Endometrial microvascular endothelial cells (primary cell): ENCODE data around the gene ATP2A2. TPM values are rescaled to one million over a fixed set of nuclear protein-coding genes. Genes with fewer than 3 reads are reported as not detected.
"Not testable (repeated sequence)": the region's sequence is repeated elsewhere in the genome, so short reads cannot be mapped to it uniquely, and the experiment has no call there.

Experiments
- in situ Hi-C: cut with HindIII; loops from 2 replicates; pipeline ENCODE4 v1.10.0; 2017; ENCODE audit warnings: low sequenced_read_pairs, low pct_unique_long_range_greater_than_20kb; ENCODE audit errors: inconsistent ontology term
- total RNA-seq: library from RNA; depleted of rRNA; stranded (reverse); fragments of >200 nt; gene quantifications from one replicate; pipeline ENCODE4 v1.2.3, GENCODE V29; 2015; ENCODE audit errors: inconsistent ontology term

ATP2A2 gene
- total RNA-seq, 1 donor from 2014 or later = 144 TPM

DNA sequence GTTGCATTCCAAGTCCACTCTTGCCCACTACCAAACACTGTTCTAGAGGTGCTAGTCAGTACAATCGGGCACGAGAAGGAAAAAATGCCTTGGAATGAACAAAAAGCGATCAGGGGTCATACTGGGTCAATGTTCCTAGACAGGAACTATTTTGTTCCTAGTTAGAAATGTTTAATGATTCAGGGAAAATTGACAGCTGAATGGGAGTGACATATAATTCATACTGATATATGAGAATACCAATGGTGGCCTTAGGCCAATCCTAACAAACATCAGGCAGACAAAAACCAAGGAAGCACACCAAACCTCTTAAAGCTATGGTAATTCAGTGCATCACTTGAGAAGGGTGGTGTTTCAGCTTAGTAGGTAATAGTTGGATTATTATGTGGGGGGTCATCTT is 71.4 kb downstream of the ATP2A2 start:
- in situ Hi-C loops = no loop called here

DNA sequence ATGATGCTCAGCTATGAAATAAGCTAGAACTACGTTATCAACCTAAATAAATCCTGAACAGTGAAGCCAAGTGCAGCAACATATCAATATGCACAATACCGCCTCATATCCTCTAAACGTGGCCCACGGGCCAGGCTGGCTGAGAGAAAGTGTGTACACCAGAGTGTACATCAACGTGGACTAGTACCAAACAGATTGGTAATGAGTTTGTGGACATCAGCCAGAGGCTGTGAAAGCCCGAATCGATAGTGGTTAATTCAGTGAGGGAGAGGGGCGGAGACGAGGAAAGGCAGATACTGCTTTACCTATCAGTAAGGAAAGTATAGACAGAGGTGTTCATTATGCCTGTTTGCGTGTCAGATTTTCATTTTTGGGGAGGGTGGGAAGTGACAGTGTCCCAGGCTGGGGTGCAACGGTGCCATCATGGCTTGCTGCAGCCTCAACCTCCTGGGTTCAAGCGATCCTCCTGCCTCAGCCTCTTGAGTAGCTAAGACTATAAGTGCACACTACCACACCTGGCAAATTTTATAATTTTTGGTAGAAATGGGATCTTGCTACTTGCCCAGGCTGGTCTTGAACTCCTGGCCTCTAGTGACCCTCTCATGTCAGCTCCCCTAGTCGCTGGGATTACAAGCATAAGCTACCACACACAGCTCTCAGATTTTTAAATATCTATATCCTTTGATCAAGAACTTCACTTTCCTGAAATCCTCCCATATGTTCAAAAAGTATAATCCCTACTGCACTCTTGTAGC is 72.3 kb downstream of the ATP2A2 start:
- in situ Hi-C loops = no loop called here

DNA sequence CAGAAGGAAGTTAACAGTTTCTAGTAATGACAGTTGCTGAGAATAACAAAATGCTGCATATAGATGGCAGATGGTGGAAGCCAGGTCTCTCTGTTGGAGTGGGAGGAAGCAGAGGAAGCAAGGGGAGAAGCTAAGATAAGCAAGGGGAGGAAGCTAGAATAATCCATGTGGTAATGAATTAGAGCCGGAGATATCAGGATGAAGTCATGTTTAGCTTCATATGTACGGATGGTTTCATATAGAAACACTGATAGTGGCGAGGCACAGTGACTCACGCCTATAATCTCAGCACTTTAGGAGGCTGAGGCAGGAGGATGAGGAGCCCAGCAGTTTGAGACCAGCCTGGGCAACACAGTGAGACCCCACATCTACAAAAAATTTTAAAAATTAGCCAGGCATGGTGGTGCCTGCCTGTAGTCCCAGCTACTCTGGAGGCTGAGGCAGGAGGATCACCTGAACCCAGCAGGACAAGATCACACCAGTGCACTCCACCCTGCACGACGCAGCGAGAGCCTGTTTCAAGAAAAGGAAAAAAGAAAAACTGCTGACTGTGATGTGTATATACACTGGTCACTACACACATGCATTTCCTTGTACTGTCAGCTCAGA is 73.2 kb downstream of the ATP2A2 start:
- in situ Hi-C loops = no loop called here

DNA sequence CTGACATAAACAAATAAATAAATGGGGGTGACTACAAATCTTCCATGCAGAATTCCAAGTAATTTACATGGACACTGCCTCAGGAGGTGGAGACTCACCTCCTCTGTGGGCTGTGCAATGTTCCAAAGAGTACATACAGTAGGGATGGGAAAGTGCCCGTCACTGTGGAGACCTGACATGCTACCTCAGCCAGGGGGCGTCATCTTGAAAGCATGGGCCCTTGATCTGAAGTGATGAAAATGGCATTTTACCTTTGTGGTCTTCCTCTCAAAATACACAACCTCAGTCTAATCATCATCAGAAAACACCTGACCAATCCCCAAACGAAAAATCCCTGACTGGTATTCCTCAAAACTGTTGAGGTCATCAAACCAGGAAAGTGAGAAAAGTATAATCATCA is 74.0 kb downstream of the ATP2A2 start:
- in situ Hi-C loops = no loop called here

DNA sequence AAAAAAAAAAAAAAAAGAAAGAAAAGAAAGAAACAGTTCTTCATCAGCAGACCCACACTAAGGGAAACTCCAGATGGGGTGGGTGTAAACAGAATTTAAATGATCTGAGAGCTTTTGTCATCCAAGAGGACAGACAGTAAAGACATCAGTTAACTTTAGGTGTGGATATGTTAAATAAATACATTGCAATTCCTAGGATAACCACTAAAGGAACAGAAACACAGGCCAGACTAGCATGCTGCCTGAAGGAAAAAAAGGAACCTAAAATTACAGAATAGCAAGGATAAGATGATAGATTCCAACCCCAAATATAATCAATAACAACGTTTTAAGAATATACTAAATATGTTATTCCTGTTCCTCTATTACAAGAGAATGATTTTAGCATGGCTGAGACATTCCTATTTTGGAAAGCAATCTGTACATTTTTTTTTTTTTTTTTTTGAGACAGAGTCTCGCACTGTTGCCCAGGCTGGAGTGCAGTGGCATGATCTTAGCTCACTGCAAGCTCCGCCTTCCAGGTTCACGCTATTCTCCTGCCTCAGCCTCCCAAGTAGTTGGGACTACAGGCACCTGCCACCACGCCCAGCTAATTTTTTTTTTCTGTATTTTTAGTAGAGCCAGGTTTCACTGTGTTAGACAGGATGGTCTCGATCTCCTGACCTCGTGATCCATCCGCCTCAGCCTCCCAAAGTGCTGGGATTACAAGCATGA is 77.5 kb downstream of the ATP2A2 start:
- in situ Hi-C loops = not testable (repeated sequence)

DNA sequence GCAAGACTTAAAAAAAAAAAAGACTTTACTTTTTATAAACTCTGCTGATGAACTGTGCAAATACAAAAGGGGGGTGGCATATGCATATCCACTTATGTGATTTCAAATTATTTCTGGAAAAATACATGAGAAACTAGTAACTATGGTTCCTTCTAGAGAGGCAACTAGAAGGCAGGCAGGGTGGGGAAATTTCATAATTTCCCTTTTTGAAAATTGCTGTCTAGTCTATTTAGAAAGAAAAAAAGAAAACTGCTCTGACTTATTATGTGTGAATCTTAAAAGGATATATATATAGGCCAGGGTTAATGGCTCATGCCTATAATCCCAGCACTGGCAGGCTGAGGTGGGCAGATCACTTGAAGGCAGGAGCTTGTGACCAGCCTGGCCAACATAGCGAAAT is 80.2 kb downstream of the ATP2A2 start:
- in situ Hi-C loops = no loop called here

DNA sequence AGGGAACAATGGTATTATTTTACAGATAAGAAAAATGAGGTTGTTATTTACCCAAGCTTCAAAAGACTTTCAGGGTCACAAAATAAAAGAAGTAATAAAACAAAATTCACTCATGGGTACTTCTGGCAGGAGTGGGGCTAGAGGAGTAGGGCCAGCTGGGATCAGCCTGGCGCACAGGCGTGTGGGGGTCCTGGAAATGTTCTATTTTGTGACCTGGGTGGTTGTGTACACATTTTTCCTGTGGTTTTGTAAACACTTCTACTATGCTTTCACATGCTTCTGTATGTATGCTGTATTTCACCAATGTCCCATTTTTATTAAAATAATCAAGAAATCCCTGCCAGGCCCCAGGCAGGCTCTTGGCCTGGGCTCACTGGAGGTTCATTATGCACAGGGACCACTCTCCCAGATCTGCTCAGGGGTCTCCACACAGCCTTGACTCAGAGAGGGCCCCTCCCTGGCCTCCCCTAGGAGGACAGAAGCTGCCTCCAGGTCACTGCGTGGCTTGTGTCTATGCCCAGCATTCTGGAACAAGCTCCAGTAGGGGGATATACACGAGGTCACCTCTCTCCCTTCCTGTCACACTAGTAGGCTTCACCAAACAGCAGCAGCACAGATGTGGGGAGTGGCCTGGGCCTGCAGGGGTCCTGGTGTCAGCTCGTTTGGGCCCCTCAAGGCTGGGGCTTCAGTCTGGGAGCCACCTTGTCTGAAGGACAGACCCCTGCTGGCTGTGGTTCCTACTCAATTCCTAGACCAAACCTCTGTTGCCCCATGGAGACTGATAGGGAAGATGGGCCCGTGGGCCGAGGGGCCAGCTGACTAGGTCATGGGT is 84.7 kb downstream of the ATP2A2 start:
- in situ Hi-C loops = no loop called here

DNA sequence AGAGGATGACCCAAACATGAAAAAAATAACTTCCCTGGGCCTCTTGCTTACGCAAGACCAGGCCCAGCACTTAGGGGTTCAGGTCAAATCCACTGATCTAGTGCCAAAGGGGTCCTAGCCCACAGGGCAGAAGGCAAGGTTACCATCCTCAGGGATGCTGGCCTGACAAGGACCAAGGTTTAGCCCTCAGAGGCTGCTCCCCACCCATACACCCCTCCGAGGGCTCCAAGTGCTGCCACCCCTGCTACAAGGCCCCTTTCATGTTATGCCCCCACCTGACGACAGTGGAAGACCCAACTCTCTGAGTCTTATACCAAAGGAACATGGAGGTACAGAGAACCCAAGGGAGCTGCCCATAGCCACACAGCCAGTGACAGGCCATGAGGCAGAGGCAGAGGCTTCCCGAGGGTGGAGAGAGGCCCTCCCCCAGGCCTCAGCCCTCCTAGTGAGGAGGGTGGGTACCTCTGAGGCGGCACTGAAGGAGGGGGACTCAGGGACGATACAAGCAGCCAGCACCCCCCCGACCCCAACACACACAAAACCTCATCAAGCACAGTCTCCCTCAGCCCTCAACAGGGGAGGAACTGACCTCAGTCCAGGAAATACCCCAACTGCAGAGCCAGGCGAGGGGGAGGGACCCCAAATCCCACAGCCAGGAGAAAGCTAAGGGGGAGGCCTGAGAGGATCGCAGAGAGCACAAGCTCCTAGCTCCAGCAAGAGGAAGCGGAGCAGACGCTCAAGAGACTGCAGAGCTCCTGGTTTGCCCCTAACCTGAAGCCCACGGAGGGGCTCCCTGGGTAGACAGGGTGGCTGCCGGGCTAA is 85.5 kb downstream of the ATP2A2 start:
- in situ Hi-C loops = no loop called here

DNA sequence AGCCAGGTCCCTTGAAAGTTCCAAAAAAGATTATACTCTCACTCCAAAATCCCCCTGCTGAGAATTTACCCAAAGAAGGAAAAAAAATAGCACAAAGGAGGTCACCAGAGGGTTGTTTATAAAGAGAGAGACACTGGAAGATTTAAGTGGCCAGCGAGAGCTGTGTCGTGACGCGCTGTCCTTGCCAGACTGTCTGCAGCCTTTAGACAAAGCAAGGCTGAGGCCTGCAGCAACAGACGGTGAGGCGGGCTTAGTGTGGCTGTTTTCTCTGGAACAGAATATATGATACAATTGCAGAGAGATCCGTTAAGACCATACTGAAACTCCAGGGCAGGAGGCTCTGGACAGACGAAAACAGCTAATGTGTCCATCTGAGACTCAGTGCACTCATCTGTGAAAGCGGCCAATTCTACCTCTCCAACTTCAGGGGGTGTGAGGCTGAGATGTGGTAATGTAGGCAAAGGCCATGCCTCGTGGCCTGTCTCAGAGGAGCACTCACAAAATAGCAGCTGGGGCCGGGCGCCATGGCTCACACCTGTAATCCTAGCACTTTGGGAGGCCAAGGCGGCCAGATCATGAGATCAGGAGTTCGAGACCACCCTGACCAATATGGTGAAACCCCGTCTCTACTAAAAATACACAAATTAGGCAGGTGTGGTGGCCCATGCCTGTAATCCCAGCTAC is 86.3 kb downstream of the ATP2A2 start:
- in situ Hi-C loops = no loop called here

DNA sequence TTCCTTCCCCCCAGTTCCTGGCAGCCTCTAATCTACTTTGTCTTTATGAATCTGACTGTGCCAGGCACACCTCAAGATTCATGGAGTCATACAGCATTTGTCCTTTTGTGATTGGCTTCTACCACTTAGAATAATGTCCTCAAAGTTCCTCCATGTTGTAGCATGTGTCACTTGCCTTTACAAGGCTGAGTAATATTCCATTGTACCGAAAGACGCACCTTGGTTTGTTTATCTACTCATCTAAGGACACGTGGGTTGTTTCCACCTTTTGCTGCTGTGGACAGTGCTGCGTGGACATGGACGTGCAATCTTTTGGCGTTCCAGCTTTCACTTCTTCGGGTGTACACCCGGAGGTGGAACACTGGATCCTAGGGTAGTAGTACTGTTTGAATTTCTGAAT is 88.9 kb downstream of the ATP2A2 start:
- in situ Hi-C loops = no loop called here

DNA sequence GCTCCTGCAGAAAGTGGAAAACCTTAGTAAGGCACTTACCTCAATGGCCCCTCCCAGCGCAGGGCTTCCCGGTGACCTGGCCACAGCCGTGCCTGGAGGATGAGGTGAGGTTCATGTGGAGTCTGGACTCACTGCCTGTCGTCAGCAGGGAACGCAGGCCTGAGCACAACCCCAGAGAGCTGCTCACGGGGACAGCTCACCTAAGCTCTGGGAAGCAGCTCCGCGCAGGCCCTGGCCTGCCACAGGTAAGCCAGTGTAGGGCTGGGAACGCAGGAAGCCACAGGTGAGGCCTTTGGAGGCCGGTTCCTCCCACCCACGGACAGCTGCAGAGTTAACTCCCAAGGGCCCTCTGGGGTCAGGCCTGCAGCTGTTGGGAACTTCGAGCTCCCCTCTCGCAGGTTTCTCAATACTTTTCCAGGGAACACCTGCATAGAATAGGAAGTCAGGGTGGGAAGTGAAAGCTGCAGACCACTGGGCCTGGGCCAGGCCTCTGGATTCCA is 89.7 kb downstream of the ATP2A2 start:
- in situ Hi-C loops = no loop called here

DNA sequence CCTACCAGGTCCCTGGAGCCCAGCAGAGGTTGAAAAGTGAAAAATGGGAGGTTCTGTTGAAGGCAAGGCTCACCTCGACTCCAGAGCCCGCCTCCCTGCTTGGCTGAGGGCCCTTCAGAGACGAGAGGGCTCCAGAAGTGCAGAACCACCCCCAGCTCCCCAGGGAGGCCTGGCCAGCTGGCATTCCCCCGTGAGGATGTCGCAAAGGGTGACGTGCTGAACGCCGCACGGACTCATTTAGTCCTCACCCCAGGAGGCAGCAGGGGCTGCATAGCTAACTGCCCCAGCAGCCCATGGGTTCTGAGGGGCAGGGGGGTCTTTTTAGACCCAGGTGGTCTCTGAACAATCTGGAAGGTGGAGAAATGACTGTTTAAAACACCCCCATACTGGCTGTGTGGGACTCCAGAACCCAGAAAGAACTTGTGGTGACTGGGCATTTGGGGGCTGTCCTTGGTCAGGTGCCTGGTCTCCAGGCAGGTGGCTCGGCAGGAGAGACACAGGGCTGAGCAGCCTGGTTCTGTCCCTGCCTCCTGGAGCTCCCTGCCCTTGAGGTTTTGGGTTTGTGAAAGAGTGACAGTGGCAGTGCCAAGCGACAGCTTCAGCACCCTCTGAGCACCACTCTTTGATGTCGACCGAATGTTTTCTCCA is 90.5 kb downstream of the ATP2A2 start:
- in situ Hi-C loops = no loop called here

DNA sequence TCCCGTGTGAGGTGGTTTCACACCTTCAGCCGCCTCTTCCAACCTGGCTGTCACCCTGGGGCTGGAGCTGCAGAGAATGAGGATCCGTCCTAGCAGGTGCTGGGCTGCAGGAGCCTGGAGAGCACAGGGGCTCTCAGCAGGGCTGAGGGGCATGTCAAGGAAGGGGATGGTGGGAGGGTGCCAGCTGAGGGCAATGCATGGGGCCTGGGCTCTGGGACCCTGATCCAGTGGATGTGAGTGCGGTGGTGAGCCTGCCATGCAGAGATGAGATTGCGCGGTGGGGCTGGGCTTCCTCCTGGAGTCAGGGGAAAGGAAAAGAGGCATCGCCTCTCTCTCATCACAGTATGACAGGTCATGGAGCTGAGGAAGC is 91.0 kb downstream of the ATP2A2 start:
- in situ Hi-C loops = no loop called here

DNA sequence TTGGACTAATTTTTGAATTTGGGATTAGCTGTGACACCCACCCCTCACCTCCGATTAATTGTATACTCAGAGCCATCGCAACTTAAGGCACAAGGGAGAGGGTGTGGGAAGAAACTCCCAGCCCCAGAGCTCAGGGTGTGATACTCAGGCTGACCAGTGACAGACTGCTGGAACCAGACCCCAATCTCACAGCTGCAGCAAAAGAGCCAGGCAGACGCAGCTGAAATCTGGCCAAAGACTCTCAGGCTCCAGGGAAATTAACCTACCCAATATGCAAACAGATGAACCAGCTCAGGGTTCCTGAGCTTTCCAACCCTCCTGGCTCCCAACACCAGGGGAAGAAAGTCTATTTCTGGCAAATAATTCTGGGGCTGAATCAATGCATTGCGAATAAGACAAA is 92.0 kb downstream of the ATP2A2 start:
- in situ Hi-C loops = no loop called here

DNA sequence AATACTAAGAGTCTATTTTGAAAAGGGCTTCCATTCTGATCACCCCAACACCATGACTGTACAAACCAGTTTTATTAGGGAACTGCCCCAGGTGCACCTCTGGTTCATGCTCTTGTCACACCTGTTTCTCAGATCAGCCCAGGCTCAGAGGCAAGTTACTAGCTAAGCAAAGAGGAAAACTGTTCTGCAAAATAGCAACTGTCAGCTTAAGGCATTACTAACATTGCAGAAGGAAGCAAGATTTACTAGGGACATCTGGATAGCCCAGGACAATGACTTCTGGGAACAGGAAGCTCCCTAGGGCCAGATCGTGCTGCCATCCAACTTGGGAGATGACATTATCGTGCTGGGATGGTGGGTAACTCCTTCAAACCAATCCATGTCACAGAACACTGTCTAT is 92.4 kb downstream of the ATP2A2 start:
- in situ Hi-C loops = no loop called here

DNA sequence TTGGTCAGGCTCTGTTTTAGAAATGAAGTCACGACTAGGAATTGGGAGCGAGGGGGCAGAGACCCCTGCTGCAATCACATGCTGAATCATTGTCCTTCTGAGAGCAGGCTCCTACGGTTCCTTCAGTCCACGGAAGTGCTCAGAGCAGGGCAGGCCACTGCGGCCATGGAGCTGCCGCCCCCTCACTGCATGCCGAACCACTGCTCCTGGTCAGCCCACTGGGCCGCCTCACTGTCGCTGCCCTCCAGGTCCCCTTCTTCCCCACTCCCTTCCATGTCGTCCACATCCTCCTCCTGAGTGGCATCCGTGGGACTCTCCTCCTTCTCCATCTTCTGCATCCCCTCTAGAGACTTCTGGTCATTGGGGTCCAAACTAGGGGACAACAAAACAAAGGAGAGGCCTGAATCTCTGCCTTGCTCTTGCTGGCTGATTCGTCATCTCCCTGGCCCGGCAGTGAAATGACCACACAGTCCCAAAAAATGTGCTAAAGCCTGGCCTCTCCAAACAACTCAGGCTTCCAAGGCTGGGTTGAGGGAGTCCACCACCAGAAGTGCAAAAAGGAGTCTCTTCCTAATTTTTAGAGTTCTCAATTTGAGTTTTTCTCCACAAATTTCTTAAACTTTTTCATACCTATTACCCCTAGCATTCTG is 93.0 kb downstream of the ATP2A2 start:
- in situ Hi-C loops = no loop called here
